CD14-positive monocyte (primary cell): ENCODE data around the gene CMTM4. TPM values are rescaled to one million over a fixed set of nuclear protein-coding genes. Genes with fewer than 3 reads are reported as not detected.

Experiments
- DNase-seq, 3 donors: peaks; one replicate each; pipeline ENCODE4 v3.0.0-alpha.2; 2011 to 2022
- H2AFZ ChIP-seq: 2 replicates; pipeline ENCODE4 v1.6.0; 2012; ENCODE audit warnings: mild to moderate bottlenecking, low read depth, low read length, inconsistent platforms; ENCODE audit not compliant: insufficient read depth, poor library complexity, severe bottlenecking
- H3K27ac ChIP-seq, 2 donors: 1 replicate in 1 of 2; 2 replicates in 1 of 2; pipeline ENCODE4 v1.5.1; 2012 to 2013; ENCODE audit warnings: low read length in 2 of 2, control low read depth in 1 of 2, inconsistent platforms in 1 of 2, low read depth in 1 of 2, mild to moderate bottlenecking in 1 of 2
- H3K27me3 ChIP-seq, 2 donors: one replicate each; pipeline versions ENCODE4 v1.6.0 to v1.6.1; 2011 to 2013; ENCODE audit warnings: low read length in 2 of 2; ENCODE audit not compliant: control insufficient read depth in 2 of 2, insufficient read depth in 2 of 2
- H3K36me3 ChIP-seq, 2 donors: replicated peaks in 1 of 2; 1 replicate in 1 of 2; 2 replicates in 1 of 2; pipeline versions ENCODE4 v1.5.1 to v1.6.1; 2012 to 2013; ENCODE audit warnings: low read length in 2 of 2, control low read depth in 1 of 2, inconsistent platforms in 1 of 2, mild to moderate bottlenecking in 1 of 2; ENCODE audit not compliant: insufficient read depth in 2 of 2, control insufficient read depth in 1 of 2
- H3K4me1 ChIP-seq, 2 donors: 1 replicate in 1 of 2; 2 replicates in 1 of 2; pipeline versions ENCODE4 v1.5.1 to v1.6.1; 2012 to 2013; ENCODE audit warnings: low read length in 2 of 2, control low read depth in 1 of 2, inconsistent platforms in 1 of 2, mild to moderate bottlenecking in 1 of 2, moderate library complexity in 1 of 2; ENCODE audit not compliant: insufficient read depth in 2 of 2, control insufficient read depth in 1 of 2
- H3K4me2 ChIP-seq: replicated peaks from 2 replicates; pipeline ENCODE3; 2012; ENCODE audit warnings: low read length, moderate library complexity, mild to moderate bottlenecking; ENCODE audit not compliant: poor library complexity, severe bottlenecking; ENCODE audit errors: extremely low read depth
- H3K4me3 ChIP-seq, 3 experiments: fragments of 200-600 bp in 1 of 3; sonication (generic) in 1 of 3; replicated peaks in 1 of 3; 1 replicate in 2 of 3; 2 replicates in 1 of 3; pipeline ENCODE4 v1.5.1; 2011 to 2013; ENCODE audit warnings: low read length in 3 of 3, mild to moderate bottlenecking in 3 of 3, control low read depth in 2 of 3, low read depth in 2 of 3, inconsistent platforms in 1 of 3, moderate library complexity in 1 of 3
- H3K79me2 ChIP-seq: 2 replicates; pipeline ENCODE4 v1.6.0; 2012; ENCODE audit warnings: mild to moderate bottlenecking, control low read depth, inconsistent platforms, low read length, moderate library complexity; ENCODE audit not compliant: insufficient read depth
- H3K9ac ChIP-seq: 2 replicates; pipeline ENCODE4 v1.6.0; 2017; ENCODE audit warnings: low read length, mild to moderate bottlenecking; ENCODE audit not compliant: insufficient read depth, poor library complexity, severe bottlenecking
- H3K9me3 ChIP-seq, 2 donors: replicated peaks in 1 of 2; 1 replicate in 1 of 2; 2 replicates in 1 of 2; pipeline versions ENCODE4 v1.5.1 to v1.6.1; 2012 to 2013; ENCODE audit warnings: low read length in 2 of 2, control low read depth in 1 of 2; ENCODE audit not compliant: control insufficient read depth in 1 of 2, insufficient read depth in 1 of 2
- H4K20me1 ChIP-seq: 2 replicates; pipeline ENCODE4 v1.6.0; 2012; ENCODE audit warnings: mild to moderate bottlenecking, low read length, control low read depth, moderate library complexity; ENCODE audit not compliant: insufficient read depth
- H3K27ac Mint-ChIP-seq, 7 donors: one replicate each; pipeline ENCODE4 v1.8.0; 2020; ENCODE audit warnings: mild to moderate bottlenecking in 7 of 7, mixed read lengths in 7 of 7, moderate library complexity in 6 of 7, inconsistent platforms in 2 of 7
- H3K27me3 Mint-ChIP-seq, 3 donors: one replicate each; pipeline ENCODE4 v1.8.0; 2021 to 2022; ENCODE audit warnings: low read depth in 3 of 3, mild to moderate bottlenecking in 3 of 3, mixed read lengths in 3 of 3, moderate library complexity in 3 of 3, inconsistent platforms in 1 of 3
- H3K36me3 Mint-ChIP-seq, 2 donors: one replicate each; pipeline ENCODE4 v1.8.0; 2020; ENCODE audit warnings: mixed read lengths in 2 of 2, inconsistent platforms in 1 of 2, mild to moderate bottlenecking in 1 of 2
- H3K4me1 Mint-ChIP-seq: one replicate; pipeline ENCODE4 v1.8.0; 2020; ENCODE audit warnings: mild to moderate bottlenecking, mixed read lengths
- H3K4me3 Mint-ChIP-seq, 2 donors: one replicate each; pipeline ENCODE4 v1.8.0; 2020; ENCODE audit warnings: mild to moderate bottlenecking in 2 of 2, mixed read lengths in 2 of 2, moderate library complexity in 1 of 2
- H3K9me3 Mint-ChIP-seq, 7 donors: one replicate each; pipeline ENCODE4 v1.8.0; 2020 to 2022; ENCODE audit warnings: mixed read lengths in 7 of 7, mild to moderate bottlenecking in 6 of 7, moderate library complexity in 6 of 7, inconsistent platforms in 2 of 7
- WGBS: methylation state at CpG from one replicate; pipeline ENCODE4 v1.1.5; 2013; ENCODE audit warnings: missing lambda C conversion rate; ENCODE audit not compliant: insufficient coverage; 5-methylcytosine and 5-hydroxymethylcytosine counted together
- intact Hi-C, 2 donors: fragments of 100-400 bp; cut with micrococcal nuclease; formaldehyde crosslinking; loops; one replicate each; pipeline versions ENCODE4 v1.15.0 to v1.15.1; 2023
- polyA plus RNA-seq, 3 donors: library from polyadenylated mRNA; depleted of rRNA in 1 of 3; unstranded in 2 of 3; stranded (reverse) in 1 of 3; fragments of 300-500 nt in 2 of 3; fragments of >200 nt in 1 of 3; fragmentation: Illumina TruSeq in 2 of 3; gene quantifications; 1 replicate in 2 of 3; 2 replicates in 1 of 3; pipeline ENCODE4 v1.2.3, GENCODE V29; 2012 to 2021
- TF ChIP-seq, protein P1 (sequence below): fragments of 200-600 bp; IDR thresholded peaks from one replicate; pipeline ENCODE4 v1.8.0; 2022; ENCODE audit warnings: antibody characterized with exemption, mild to moderate bottlenecking

CMTM4 gene
- polyA plus RNA-seq, 3 donors = 0.41 to 21.2 (median 0.45) TPM

DNA sequence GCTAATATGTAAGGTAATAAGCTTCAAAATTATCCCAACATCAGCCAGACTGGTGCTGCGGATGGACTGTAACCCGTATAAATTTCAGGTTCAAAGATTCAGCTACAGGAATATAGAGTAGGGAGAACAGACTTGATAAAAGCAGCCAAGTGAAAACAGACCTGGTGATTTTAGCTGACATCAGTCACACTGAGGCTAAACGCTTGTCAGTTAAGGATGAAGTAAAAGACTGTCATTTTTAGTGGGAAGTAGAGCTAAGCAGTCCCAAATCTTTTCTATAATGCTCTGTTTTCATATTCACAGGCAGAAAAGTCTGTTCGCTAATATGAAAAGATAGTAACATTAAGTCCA is 35.4 kb downstream of the CMTM4 start:
- Histone ChIP-seq H3K4me3 (peak overlapping the region in 1 of 3 experiments; percentile 24), H3K4me2 (peak overlapping the region; percentile 38), H3K79me2 (peaks cover 75% of the 10 kb centered on the region), H3K27me3 (no peaks in the 10 kb centered on the region), H3K9me3 (no peaks in the 10 kb centered on the region), H3K27ac (peak overlapping the region in 1 of 2 donors; percentile 66), H2AFZ (no peak overlapping the region), H3K36me3 (no peaks in the 10 kb centered on the region), H3K9ac (no peak overlapping the region), H4K20me1 (no peaks in the 10 kb centered on the region), H3K4me1 (peaks cover 38 to 44% of the 10 kb centered on the region in 2 donors)
- H3K4me3 Mint-ChIP-seq = no peak overlapping the region
- intact Hi-C loops = loop anchor here in 1 of 2 donors (10.0 kb wide), 1 partner anchor 54 kb away; no protein-coding TSS in a partner anchor
- no CpG with 5 or more reads among the region's 4 CpGs for WGBS
- no peaks in the 10 kb centered on the region for H3K9me3 Mint-ChIP-seq
- no peaks in the 10 kb centered on the region for H3K27me3 Mint-ChIP-seq
- peaks cover 48% of the 10 kb centered on the region for H3K4me1 Mint-ChIP-seq
- DNase-seq = no peak
- H3K36me3 Mint-ChIP-seq = no peaks in the 10 kb centered on the region
- TF ChIP-seq, protein P1, sequence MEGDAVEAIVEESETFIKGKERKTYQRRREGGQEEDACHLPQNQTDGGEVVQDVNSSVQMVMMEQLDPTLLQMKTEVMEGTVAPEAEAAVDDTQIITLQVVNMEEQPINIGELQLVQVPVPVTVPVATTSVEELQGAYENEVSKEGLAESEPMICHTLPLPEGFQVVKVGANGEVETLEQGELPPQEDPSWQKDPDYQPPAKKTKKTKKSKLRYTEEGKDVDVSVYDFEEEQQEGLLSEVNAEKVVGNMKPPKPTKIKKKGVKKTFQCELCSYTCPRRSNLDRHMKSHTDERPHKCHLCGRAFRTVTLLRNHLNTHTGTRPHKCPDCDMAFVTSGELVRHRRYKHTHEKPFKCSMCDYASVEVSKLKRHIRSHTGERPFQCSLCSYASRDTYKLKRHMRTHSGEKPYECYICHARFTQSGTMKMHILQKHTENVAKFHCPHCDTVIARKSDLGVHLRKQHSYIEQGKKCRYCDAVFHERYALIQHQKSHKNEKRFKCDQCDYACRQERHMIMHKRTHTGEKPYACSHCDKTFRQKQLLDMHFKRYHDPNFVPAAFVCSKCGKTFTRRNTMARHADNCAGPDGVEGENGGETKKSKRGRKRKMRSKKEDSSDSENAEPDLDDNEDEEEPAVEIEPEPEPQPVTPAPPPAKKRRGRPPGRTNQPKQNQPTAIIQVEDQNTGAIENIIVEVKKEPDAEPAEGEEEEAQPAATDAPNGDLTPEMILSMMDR = no peak
- H3K27ac Mint-ChIP-seq = peak overlapping the region in 3 of 7 donors; percentile 21 to 77 (median 65)

- Histone ChIP-seq H3K4me1 (peaks cover 38 to 44% of the 10 kb centered on the region in 2 donors), H3K27me3 (no peaks in the 10 kb centered on the region), H3K9ac (no peak overlapping the region), H3K9me3 (no peaks in the 10 kb centered on the region), H3K36me3 (no peaks in the 10 kb centered on the region), H3K4me2 (peak overlapping the region; percentile 38), H3K4me3 (peak overlapping the region in 1 of 3 experiments; percentile 24), H3K79me2 (peaks cover 77% of the 10 kb centered on the region), H2AFZ (no peak overlapping the region), H3K27ac (peak overlapping the region; percentile 11 to 66), H4K20me1 (no peaks in the 10 kb centered on the region)
- peak overlapping the region; percentile 35 to 87 (median 80) for H3K27ac Mint-ChIP-seq
- H3K4me1 Mint-ChIP-seq = peaks cover 48% of the 10 kb centered on the region
- peak; percentile 44 to 62 (median 59) for DNase-seq
- H3K27me3 Mint-ChIP-seq = no peaks in the 10 kb centered on the region
- TF ChIP-seq, protein P1 = peak; percentile 22
- intact Hi-C loops = loop anchor here in 1 of 2 donors (10.0 kb wide), 1 partner anchor 54 kb away; no protein-coding TSS in a partner anchor
- no peaks in the 10 kb centered on the region for H3K36me3 Mint-ChIP-seq
- peak overlapping the region in 1 of 2 donors; percentile 37 for H3K4me3 Mint-ChIP-seq
- H3K9me3 Mint-ChIP-seq = no peaks in the 10 kb centered on the region
- WGBS = 0% methylated on average over 3 of the region's 9 CpGs
Measured at GRCh38 chr16:66660422-66661209, 35.9 kb downstream of the CMTM4 start.
